ENCODE results near the gene PTPRJ. TPM values are rescaled to one million over a fixed set of nuclear protein-coding genes. Genes with fewer than 3 reads are reported as not detected.

Gene PTPRJ
- total RNA-seq, 1 donor from 2014 or later: 22.9 TPM

- H3K79me2 ChIP-seq (ENCODE audit: insufficient read depth, low read length): peaks cover 75% of the 10 kb centered on the region
- H3K4me1 Mint-ChIP-seq (ENCODE audit: low read depth, unreplicated experiment): peaks cover 16% of the 10 kb centered on the region
- TF ChIP-seq CTCF (IDR thresholded peaks at IDR 0.05; ENCODE audit: insufficient read depth, low read depth, low read length): no peak
- no peak for TF ChIP-seq EZH2 (IDR thresholded peaks at IDR 0.05; ENCODE audit: insufficient read depth, low read length)
- DNase-seq (ENCODE audit: low read depth) (no peak), FAIRE-seq (peak; percentile 41)
- no peaks in the 10 kb centered on the region for H3K27me3 ChIP-seq (ENCODE audit: insufficient read depth, low read length)
- H3K27me3 Mint-ChIP-seq (ENCODE audit: low read depth, unreplicated experiment): no peaks in the 10 kb centered on the region
- H3K4me3 Mint-ChIP-seq (ENCODE audit: unreplicated experiment): peak overlapping the region; percentile 4
- H3K27ac Mint-ChIP-seq (ENCODE audit: unreplicated experiment): peak overlapping the region; percentile 38
- H2AFZ ChIP-seq (ENCODE audit: low read depth, low read length): no peak overlapping the region
- H3K36me3 ChIP-seq (ENCODE audit: insufficient read depth, low read length): no peaks in the 10 kb centered on the region
- no peak overlapping the region for H3K4me3 ChIP-seq (ENCODE audit: insufficient read depth, low read depth, low read length)
- H3K9me3 Mint-ChIP-seq (ENCODE audit: unreplicated experiment): no peaks in the 10 kb centered on the region
- peaks cover 36% of the 10 kb centered on the region for H4K20me1 ChIP-seq (ENCODE audit: insufficient read depth, low read length)
- H3K9ac ChIP-seq (ENCODE audit: low read length): peak overlapping the region; percentile 22
- H3K27ac ChIP-seq (ENCODE audit: low read depth, low read length): no peak overlapping the region
- peak overlapping the region; percentile 52 for H3K4me2 ChIP-seq (ENCODE audit: low read length)
- H3K9me3 ChIP-seq (ENCODE audit: insufficient read depth, low read depth, low read length): no peaks in the 10 kb centered on the region
- H3K36me3 Mint-ChIP-seq (ENCODE audit: low read depth, unreplicated experiment): no peaks in the 10 kb centered on the region
- peaks cover 30% of the 10 kb centered on the region for H3K4me1 ChIP-seq (ENCODE audit: insufficient read depth, low read length)
Observed at GRCh38 chr11:47983464-47984397, 3.4 kb downstream of the PTPRJ start.

DNA sequence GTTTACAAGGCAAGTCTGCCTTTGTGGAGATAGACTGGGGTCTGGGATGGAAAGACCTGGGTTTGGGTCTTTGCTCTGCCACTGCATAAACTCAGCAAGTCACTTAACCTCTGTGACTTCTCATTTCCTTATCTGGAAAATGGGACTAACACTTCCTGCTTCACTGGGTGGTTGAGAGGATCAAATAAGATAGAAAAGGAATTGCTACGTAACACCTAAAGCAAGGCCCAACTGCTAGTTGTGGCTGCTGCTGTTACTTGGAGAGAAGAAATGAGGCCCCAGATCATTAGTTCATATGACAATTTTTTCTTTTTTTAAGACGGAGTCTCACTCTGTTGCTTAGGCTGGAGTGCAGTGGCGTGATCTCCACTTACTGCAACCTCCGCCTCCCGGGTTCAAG, 5.9 kb downstream of the PTPRJ start:
- Histone ChIP-seq H3K4me1 (ENCODE audit: insufficient read depth, low read length) (peaks cover 29% of the 10 kb centered on the region), H3K36me3 (ENCODE audit: insufficient read depth, low read length) (no peaks in the 10 kb centered on the region), H3K27me3 (ENCODE audit: insufficient read depth, low read length) (no peaks in the 10 kb centered on the region), H2AFZ (ENCODE audit: low read depth, low read length) (no peak overlapping the region), H3K27ac (ENCODE audit: low read depth, low read length) (no peak overlapping the region), H3K79me2 (ENCODE audit: insufficient read depth, low read length) (peaks cover 92% of the 10 kb centered on the region), H3K9me3 (ENCODE audit: insufficient read depth, low read depth, low read length) (no peaks in the 10 kb centered on the region), H3K9ac (ENCODE audit: low read length) (no peak overlapping the region), H3K4me3 (ENCODE audit: insufficient read depth, low read depth, low read length) (no peak overlapping the region), H4K20me1 (ENCODE audit: insufficient read depth, low read length) (peaks cover 47% of the 10 kb centered on the region), H3K4me2 (ENCODE audit: low read length) (no peak overlapping the region)
- peaks cover 21% of the 10 kb centered on the region for H3K4me1 Mint-ChIP-seq (ENCODE audit: low read depth, unreplicated experiment)
- no peaks in the 10 kb centered on the region for H3K27me3 Mint-ChIP-seq (ENCODE audit: low read depth, unreplicated experiment)
- H3K27ac Mint-ChIP-seq (ENCODE audit: unreplicated experiment): no peak overlapping the region
- no peaks in the 10 kb centered on the region for H3K36me3 Mint-ChIP-seq (ENCODE audit: low read depth, unreplicated experiment)
- FAIRE-seq (no peak), DNase-seq (ENCODE audit: low read depth) (no peak)
- TF ChIP-seq CTCF (IDR thresholded peaks at IDR 0.05; ENCODE audit: insufficient read depth, low read depth, low read length) (no peak), EZH2 (IDR thresholded peaks at IDR 0.05; ENCODE audit: insufficient read depth, low read length) (no peak)
- H3K4me3 Mint-ChIP-seq (ENCODE audit: unreplicated experiment): no peak overlapping the region
- no peaks in the 10 kb centered on the region for H3K9me3 Mint-ChIP-seq (ENCODE audit: unreplicated experiment)

DNA sequence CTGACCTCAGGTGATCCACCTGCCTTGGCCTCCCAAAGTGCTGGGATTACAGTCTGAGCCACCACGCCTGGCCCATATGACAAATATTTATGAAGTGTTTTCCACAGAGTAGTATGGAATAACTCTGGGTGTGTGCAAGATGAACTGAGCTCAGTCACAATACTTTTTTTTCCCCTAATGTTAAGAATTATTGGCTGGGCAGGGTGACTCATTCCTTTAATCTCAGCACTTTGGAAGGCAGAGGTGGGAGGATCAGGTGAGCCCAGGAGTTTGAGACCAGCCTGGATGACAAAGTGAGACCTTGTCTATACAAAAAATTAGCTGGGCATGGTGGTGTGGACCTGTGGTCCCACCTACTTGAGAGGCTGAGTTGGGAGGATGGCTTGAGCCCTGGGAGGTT, 6.4 kb downstream of the PTPRJ start:
- H2AFZ ChIP-seq (ENCODE audit: low read depth, low read length): no peak overlapping the region
- H4K20me1 ChIP-seq (ENCODE audit: insufficient read depth, low read length): peaks cover 50% of the 10 kb centered on the region
- Mint-ChIP-seq H3K4me1 (ENCODE audit: low read depth, unreplicated experiment) (peaks cover 25% of the 10 kb centered on the region), H3K27me3 (ENCODE audit: low read depth, unreplicated experiment) (no peaks in the 10 kb centered on the region), H3K9me3 (ENCODE audit: unreplicated experiment) (no peaks in the 10 kb centered on the region), H3K36me3 (ENCODE audit: low read depth, unreplicated experiment) (no peaks in the 10 kb centered on the region), H3K27ac (ENCODE audit: unreplicated experiment) (no peak overlapping the region), H3K4me3 (ENCODE audit: unreplicated experiment) (no peak overlapping the region)
- H3K4me2 ChIP-seq (ENCODE audit: low read length): no peak overlapping the region
- no peak overlapping the region for H3K9ac ChIP-seq (ENCODE audit: low read length)
- DNase-seq (ENCODE audit: low read depth): no peak
- peaks cover 31% of the 10 kb centered on the region for H3K4me1 ChIP-seq (ENCODE audit: insufficient read depth, low read length)
- no peak overlapping the region for H3K27ac ChIP-seq (ENCODE audit: low read depth, low read length)
- no peak overlapping the region for H3K4me3 ChIP-seq (ENCODE audit: insufficient read depth, low read depth, low read length)
- peaks cover 92% of the 10 kb centered on the region for H3K79me2 ChIP-seq (ENCODE audit: insufficient read depth, low read length)
- no peaks in the 10 kb centered on the region for H3K9me3 ChIP-seq (ENCODE audit: insufficient read depth, low read depth, low read length)
- H3K36me3 ChIP-seq (ENCODE audit: insufficient read depth, low read length): no peaks in the 10 kb centered on the region
- H3K27me3 ChIP-seq (ENCODE audit: insufficient read depth, low read length): no peaks in the 10 kb centered on the region
- TF ChIP-seq CTCF (IDR thresholded peaks at IDR 0.05; ENCODE audit: insufficient read depth, low read depth, low read length) (no peak), EZH2 (IDR thresholded peaks at IDR 0.05; ENCODE audit: insufficient read depth, low read length) (no peak)
- FAIRE-seq: no peak

All from astrocyte (in vitro differentiated cells and primary cell).